BE2C (cell line): ENCODE results near the gene TCP11.

Source experiments
- DNase-seq: peaks from one replicate; pipeline ENCODE4 v3.0.0-alpha.2; 2020
- H3K27me3 ChIP-seq: fragments of 250-450 bp; sonication (Bioruptor Pico); 2 replicates; pipeline ENCODE4 v1.5.1; 2020; ENCODE audit warnings: mild to moderate bottlenecking
- H3K36me3 ChIP-seq: fragments of 250-450 bp; sonication (Bioruptor Pico); 2 replicates; pipeline ENCODE4 v1.5.1; 2020; ENCODE audit warnings: mild to moderate bottlenecking
- H3K4me1 ChIP-seq: fragments of 250-450 bp; sonication (Bioruptor Pico); 2 replicates; pipeline ENCODE4 v1.5.1; 2020
- H3K4me3 ChIP-seq: 2 replicates; pipeline ENCODE4 v1.5.1; 2011; ENCODE audit warnings: low read depth, low read length
- H3K9me3 ChIP-seq: fragments of 250-450 bp; sonication (Bioruptor Pico); 2 replicates; pipeline ENCODE4 v1.5.1; 2020
- CTCF ChIP-seq: IDR thresholded peaks from 2 replicates; pipeline ENCODE4 v1.5.1; 2012; ENCODE audit warnings: mild to moderate bottlenecking, low read depth, low read length

Gene TCP11

GRCh38 chr6:35184580-35185301 is 43.6 kb upstream of the TCP11 start:
- Histone ChIP-seq H3K9me3 (no peaks in the 10 kb centered on the region), H3K36me3 (no peaks in the 10 kb centered on the region), H3K4me1 (no peaks in the 10 kb centered on the region), H3K27me3 (peaks cover 3% of the 10 kb centered on the region; the same call in 1 of the 2 replicates), H3K4me3 (no peak overlapping the region)
- no peak for DNase-seq
- TF ChIP-seq CTCF, result no peak

DNA sequence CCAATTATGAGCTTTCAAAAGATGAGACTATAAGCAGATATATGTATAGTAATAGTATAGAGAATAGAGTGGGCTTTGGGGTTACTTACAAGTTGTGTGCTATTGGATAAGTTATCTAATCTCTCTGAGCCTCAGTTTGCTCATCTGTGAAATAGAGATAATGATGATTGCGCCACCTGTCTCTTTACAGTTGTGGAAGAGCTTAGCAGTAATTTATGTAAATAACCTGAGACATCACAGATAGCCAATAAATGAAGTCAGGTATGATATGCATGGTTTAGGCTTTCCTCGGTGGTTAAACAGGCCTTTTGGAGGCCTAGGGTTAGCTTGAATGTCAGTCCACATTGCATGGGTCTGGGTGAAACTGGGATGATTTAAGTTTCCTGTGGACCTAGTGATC is 42.8 kb upstream of the TCP11 start:
- Histone ChIP-seq H3K4me3 (no peak overlapping the region), H3K4me1 (no peaks in the 10 kb centered on the region), H3K27me3 (peaks cover 3% of the 10 kb centered on the region; the same call in 1 of the 2 replicates), H3K9me3 (no peaks in the 10 kb centered on the region), H3K36me3 (no peaks in the 10 kb centered on the region)
- DNase-seq, result no peak
- no peak for TF ChIP-seq CTCF

DNA sequence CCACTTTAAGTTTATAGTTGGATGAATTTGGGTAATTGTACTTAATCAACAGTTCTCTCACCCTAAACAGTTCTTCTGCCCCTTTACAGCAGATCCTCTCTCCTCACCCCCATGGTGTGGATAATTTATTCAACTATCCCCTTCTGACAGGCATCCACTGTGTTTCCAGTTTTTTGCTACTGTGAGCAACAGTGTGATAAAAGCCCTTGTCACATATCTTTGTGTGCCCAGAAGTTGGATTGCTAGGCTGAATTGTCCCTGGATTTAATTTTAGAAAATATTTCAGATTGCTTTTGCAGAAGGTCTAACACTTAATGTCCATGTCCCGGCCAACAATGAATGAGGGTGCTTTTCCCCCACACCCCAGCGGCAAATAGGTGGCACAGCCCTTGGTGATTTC is 42.1 kb upstream of the TCP11 start:
- no peak for TF ChIP-seq CTCF

GRCh38 chr6:35181933-35182612 is 40.9 kb upstream of the TCP11 start:
- peaks cover 3% of the 10 kb centered on the region; the same call in 1 of the 2 replicates for H3K27me3 ChIP-seq
- DNase-seq, result peak; percentile 62
- TF ChIP-seq CTCF, result no peak
- no peaks in the 10 kb centered on the region for H3K4me1 ChIP-seq
- no peaks in the 10 kb centered on the region for H3K36me3 ChIP-seq
- H3K9me3 ChIP-seq, result no peaks in the 10 kb centered on the region
- no peak overlapping the region for H3K4me3 ChIP-seq

More for the DNA sequence above, 42.1 kb upstream of the TCP11 start:
- Histone ChIP-seq H3K27me3 (peaks cover 3% of the 10 kb centered on the region; the same call in 1 of the 2 replicates), H3K4me1 (no peaks in the 10 kb centered on the region), H3K4me3 (no peak overlapping the region), H3K36me3 (no peaks in the 10 kb centered on the region), H3K9me3 (no peaks in the 10 kb centered on the region)
- no peak for DNase-seq

GRCh38 chr6:35181308-35181932 is 40.3 kb upstream of the TCP11 start:
- no peak for DNase-seq
- no peaks in the 10 kb centered on the region for H3K9me3 ChIP-seq
- no peak for TF ChIP-seq CTCF
- H3K4me3 ChIP-seq, result no peak overlapping the region
- H3K36me3 ChIP-seq, result no peaks in the 10 kb centered on the region
- H3K27me3 ChIP-seq, result peaks cover 3% of the 10 kb centered on the region; the same call in 1 of the 2 replicates
- H3K4me1 ChIP-seq, result no peaks in the 10 kb centered on the region
